Aorta (tissue), 5 donors: Measurements from ENCODE around the gene MEGF11. TPM values are rescaled to one million over a fixed set of nuclear protein-coding genes. Genes with fewer than 3 reads are reported as not detected.
A peak's percentile ranks its signal among the peaks of the same experiment; 100 is the strongest.

ENCODE experiments used
- ATAC-seq: fragments of 200-7000 bp; cut with Tn5 transposase; one replicate; pipeline ENCODE4 v1.9.1; 2022; ENCODE audit warnings: moderate library complexity; ENCODE audit not compliant: low FRiP score
- DNase-seq, 2 donors: peaks; one replicate each; pipeline ENCODE4 v3.0.0-alpha.2; 2020
- H3K27ac ChIP-seq, 2 donors: one replicate each; pipeline ENCODE4 v1.5.1; 2013; ENCODE audit warnings: low read length in 2 of 2, mild to moderate bottlenecking in 2 of 2, moderate library complexity in 2 of 2, control low read depth in 1 of 2, inconsistent platforms in 1 of 2, low read depth in 1 of 2
- H3K27me3 ChIP-seq, 2 donors: one replicate each; pipeline ENCODE4 v1.6.1; 2013; ENCODE audit warnings: control low read depth in 1 of 2, low read length in 1 of 2, mild to moderate bottlenecking in 1 of 2, moderate library complexity in 1 of 2; ENCODE audit not compliant: insufficient read depth in 2 of 2, control insufficient read depth in 1 of 2
- H3K36me3 ChIP-seq, 2 donors: one replicate each; pipeline ENCODE4 v1.6.1; 2013; ENCODE audit warnings: control low read depth in 1 of 2, low read length in 1 of 2, mild to moderate bottlenecking in 1 of 2; ENCODE audit not compliant: insufficient read depth in 2 of 2, control insufficient read depth in 1 of 2
- H3K4me1 ChIP-seq, 2 donors: one replicate each; pipeline ENCODE4 v1.6.1; 2013; ENCODE audit warnings: low read length in 2 of 2, control low read depth in 1 of 2, mild to moderate bottlenecking in 1 of 2, moderate library complexity in 1 of 2; ENCODE audit not compliant: insufficient read depth in 2 of 2, control insufficient read depth in 1 of 2
- H3K4me3 ChIP-seq, 2 donors: one replicate each; pipeline ENCODE4 v1.5.1; 2013; ENCODE audit warnings: low read length in 2 of 2, control low read depth in 1 of 2, mild to moderate bottlenecking in 1 of 2
- H3K9me3 ChIP-seq: one replicate; pipeline ENCODE4 v1.6.1; 2013; ENCODE audit warnings: mild to moderate bottlenecking, low read length; ENCODE audit not compliant: control insufficient read depth
- WGBS, 2 donors: extraction: QIAGEN DNeasy Blood & Tissue Kit; methylation state at CpG; one replicate each; pipeline ENCODE4 v1.1.7; 2013; 5-methylcytosine and 5-hydroxymethylcytosine counted together
- intact Hi-C, 2 donors: fragments of 100-400 bp; cut with DNase I; formaldehyde crosslinking; loops; one replicate each; pipeline versions ENCODE4 v1.14.2 to v1.15.0; 2022
- polyA plus RNA-seq, 2 donors: library from polyadenylated mRNA; stranded (reverse); fragments of 200-250 nt; gene quantifications; one replicate each; pipeline ENCODE4 v1.2.3, GENCODE V29; 2013
- total RNA-seq, 2 donors: library from RNA; stranded (reverse); fragmentation: NEBNext Ultra II Directional; extraction: Animal tissue kit (Norgen Biotek cat#: 25700); gene quantifications; one replicate each; pipeline ENCODE4 v1.2.1, GENCODE V29; 2021
- donor health status: healthy with polysubstance abuse.
- donor health status: Bipolar disorder and iron deficiency.
- donor health status: DM: no; HTN: no; CAD: no.
- donor health status: DM: no; HTN: no; CAD: no.
- donor health status: DM: yes; HTN: yes; CAD: no.

Gene MEGF11
- total and polyA plus RNA-seq, 4 donors = not detected

DNA sequence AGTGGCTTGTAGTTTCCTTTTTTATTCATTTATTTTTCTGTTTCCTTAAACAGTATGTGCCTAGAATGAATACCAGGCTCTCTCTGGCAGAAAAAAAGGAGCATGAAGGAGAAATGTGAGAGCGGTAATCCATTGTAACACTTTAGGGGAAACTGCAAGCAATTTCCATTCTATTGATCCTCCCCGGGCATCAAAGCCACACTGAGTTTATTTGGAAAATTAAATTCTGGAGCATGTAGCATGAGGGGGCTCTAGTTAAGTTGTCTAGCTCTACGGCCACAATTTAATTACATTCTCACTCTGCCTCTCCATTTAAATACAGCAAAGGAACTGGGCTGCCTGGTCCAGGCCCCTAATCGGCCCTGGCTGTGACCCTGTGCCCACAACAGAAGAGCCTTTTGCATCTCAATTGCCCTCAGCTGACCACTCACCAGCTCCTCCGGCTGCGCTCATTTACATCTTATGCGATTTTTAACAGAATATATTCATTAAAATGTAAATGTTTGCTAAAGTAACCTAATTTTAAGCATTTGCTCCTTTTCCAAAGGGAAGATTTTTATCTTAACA is 72.9 kb downstream of the MEGF11 start:
- 61 to 64% methylated on average over 7 of the region's 7 CpGs for WGBS, 2 donors
- Histone ChIP-seq H3K27me3 (peaks cover 0 to 2% of the 10 kb centered on the region in 2 donors), H3K36me3 (no peaks in the 10 kb centered on the region), H3K9me3 (no peaks in the 10 kb centered on the region), H3K4me1 (no peaks in the 10 kb centered on the region), H3K4me3 (no peak overlapping the region), H3K27ac (no peak overlapping the region)
- intact Hi-C loops = no loop called here
- ATAC-seq (no peak), DNase-seq (peak in 1 of 2 donors; percentile 17)

- whole genome bisulfite sequencing, 2 donors = 21 to 22% methylated on average over 4 of the region's 4 CpGs
- intact Hi-C loops = no loop called here
- ATAC-seq (no peak), DNase-seq (peak in 1 of 2 donors; percentile 17)
- H3K9me3 ChIP-seq = no peaks in the 10 kb centered on the region
- no peak overlapping the region for H3K4me3 ChIP-seq
- H3K4me1 ChIP-seq = no peaks in the 10 kb centered on the region
- H3K36me3 ChIP-seq = no peaks in the 10 kb centered on the region
- peaks cover 0 to 2% of the 10 kb centered on the region in 2 donors for H3K27me3 ChIP-seq
- no peak overlapping the region for H3K27ac ChIP-seq
These were observed 75.0 kb downstream of the MEGF11 start for GRCh38 chr15:66178531-66178910.

DNA sequence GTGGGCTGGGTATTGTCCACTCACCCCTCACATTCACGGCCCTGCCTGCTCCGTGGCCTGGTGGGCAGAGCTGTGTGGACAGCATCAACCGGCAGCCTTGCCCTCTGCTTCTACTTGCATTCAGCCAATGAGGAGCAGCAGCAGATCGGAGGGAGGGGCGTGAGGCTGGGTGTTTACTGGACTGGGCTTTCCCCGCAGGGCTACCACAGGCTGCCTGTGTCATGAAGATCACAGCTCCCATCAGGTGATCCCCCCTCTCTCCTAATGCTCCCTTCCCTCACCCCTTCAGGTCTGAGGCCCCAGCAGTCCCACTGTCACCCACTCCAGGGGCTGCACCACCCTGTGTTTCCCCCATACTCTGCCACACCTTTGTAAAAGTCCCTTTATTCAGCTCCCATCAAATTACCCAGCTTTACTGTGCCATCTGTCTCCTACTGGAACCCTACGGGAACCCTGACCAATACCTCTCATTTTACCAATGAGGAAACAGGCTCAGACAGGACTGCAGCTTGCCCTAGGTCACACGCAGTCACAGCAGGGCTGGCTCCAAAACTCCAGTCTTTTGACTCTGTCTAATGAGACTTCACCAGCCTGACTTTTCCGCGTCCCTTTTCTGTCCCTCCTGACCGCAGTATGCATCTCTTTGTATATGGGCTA is 81.1 kb downstream of the MEGF11 start:
- intact Hi-C loops = loop anchor here in 1 of 2 donors (1.0 kb wide), 1 partner anchor 34 kb away; no protein-coding TSS in a partner anchor
- 49 to 52% methylated on average over 11 of the region's 11 CpGs for WGBS, 2 donors
- DNase-seq = peak in 1 of 2 donors; percentile 39
- H3K4me1 ChIP-seq = no peaks in the 10 kb centered on the region
- H3K9me3 ChIP-seq = no peaks in the 10 kb centered on the region
- H3K36me3 ChIP-seq = no peaks in the 10 kb centered on the region
- H3K4me3 ChIP-seq = no peak overlapping the region
- no peak overlapping the region for H3K27ac ChIP-seq
- no peaks in the 10 kb centered on the region for H3K27me3 ChIP-seq
- no peak for ATAC-seq

DNA sequence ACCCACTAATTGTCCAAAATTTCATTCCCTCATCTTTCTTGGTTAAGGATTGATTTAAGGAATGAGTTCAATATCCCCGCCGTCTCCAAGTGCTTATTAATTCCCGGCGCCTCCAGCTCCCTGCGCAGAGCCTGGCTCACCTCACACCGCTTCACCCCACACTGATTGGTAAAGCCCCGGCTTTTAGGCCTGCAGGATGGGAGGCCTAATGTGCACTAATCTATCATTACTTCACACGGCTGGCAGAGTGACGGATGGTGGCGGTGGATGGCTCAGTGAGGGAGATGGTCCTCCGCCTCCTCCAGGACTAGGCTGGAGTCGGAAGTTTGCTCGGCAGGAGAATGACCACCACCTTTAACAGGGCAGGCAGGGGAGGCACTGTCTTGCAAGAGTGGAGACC is 81.7 kb downstream of the MEGF11 start:
- ATAC-seq (no peak), DNase-seq (peak in 1 of 2 donors; percentile 55)
- H3K9me3 ChIP-seq = no peaks in the 10 kb centered on the region
- 67 to 69% methylated on average over 13 of the region's 13 CpGs for WGBS, 2 donors
- no peak overlapping the region for H3K4me3 ChIP-seq
- no peak overlapping the region for H3K27ac ChIP-seq
- no peaks in the 10 kb centered on the region for H3K36me3 ChIP-seq
- H3K27me3 ChIP-seq = no peaks in the 10 kb centered on the region
- H3K4me1 ChIP-seq = no peaks in the 10 kb centered on the region
- intact Hi-C loops = loop anchor here in 1 of 2 donors (1.0 kb wide), 1 partner anchor 34 kb away; no protein-coding TSS in a partner anchor

DNA sequence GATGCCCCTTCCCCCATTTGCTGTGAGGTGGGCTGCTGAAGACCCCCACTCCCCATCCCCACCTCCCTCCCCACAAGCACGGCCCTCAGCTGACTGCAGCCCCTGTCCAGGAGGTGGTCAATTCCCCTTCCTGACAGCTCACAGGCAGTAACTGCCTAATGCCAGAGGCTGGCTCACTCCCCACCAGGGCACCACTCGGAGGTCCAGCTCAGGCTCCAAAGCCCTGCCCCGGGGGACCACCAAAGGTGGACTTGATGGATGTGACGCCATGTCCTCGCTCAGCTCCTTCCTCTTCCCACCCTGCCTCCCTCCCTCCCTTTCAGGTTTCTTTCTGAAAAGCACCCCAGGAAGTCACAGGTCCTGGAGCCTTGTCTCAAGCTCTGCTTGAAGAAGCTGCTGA is 82.8 kb downstream of the MEGF11 start:
- intact Hi-C loops = no loop called here
- Histone ChIP-seq H3K36me3 (no peaks in the 10 kb centered on the region), H3K27ac (no peak overlapping the region), H3K9me3 (no peaks in the 10 kb centered on the region), H3K27me3 (no peaks in the 10 kb centered on the region), H3K4me1 (no peaks in the 10 kb centered on the region), H3K4me3 (no peak overlapping the region)
- DNase-seq = peak in 1 of 2 donors; percentile 71
- ATAC-seq = no peak
- WGBS, 2 donors = 59 to 66% methylated on average over 5 of the region's 5 CpGs

DNA sequence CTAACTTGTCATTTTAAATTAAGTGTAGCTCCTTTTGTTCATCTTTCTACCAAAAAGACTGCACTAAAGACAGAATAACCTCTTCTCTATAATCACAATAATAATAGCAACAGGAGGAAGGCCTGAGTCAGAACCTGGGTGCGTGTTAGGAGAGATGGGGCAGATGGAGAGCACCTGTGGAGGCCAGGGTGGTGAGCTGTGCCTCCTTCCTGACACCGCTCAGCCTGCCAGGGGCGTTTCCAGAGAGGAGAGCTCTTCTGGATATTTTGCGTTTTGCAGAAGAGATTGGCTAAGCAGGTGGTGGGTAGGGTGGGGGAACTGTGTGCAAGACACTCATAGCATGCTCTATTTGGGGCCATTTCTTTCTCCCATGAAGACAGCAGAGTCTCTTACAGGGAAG is 83.5 kb downstream of the MEGF11 start:
- Histone ChIP-seq H3K4me3 (no peak overlapping the region), H3K4me1 (no peaks in the 10 kb centered on the region), H3K9me3 (no peaks in the 10 kb centered on the region), H3K27me3 (no peaks in the 10 kb centered on the region), H3K36me3 (no peaks in the 10 kb centered on the region), H3K27ac (no peak overlapping the region)
- WGBS, 2 donors = 85 to 88% methylated on average over 4 of the region's 4 CpGs
- ATAC-seq (no peak), DNase-seq (peak in 1 of 2 donors; percentile 37)
- intact Hi-C loops = no loop called here

- no peak overlapping the region for H3K4me3 ChIP-seq
- H3K4me1 ChIP-seq = no peaks in the 10 kb centered on the region
- no peaks in the 10 kb centered on the region for H3K36me3 ChIP-seq
- 68 to 76% methylated on average over 13 of the region's 13 CpGs for WGBS, 2 donors
- no peak overlapping the region for H3K27ac ChIP-seq
- no peak for ATAC-seq
- peak in 1 of 2 donors; percentile 41 for DNase-seq
- H3K9me3 ChIP-seq = no peaks in the 10 kb centered on the region
- H3K27me3 ChIP-seq = no peaks in the 10 kb centered on the region
- intact Hi-C loops = no loop called here
These were observed 83.9 kb downstream of the MEGF11 start for GRCh38 chr15:66169625-66170024.

GRCh38 chr15:66169023-66169422 is 84.5 kb downstream of the MEGF11 start:
- intact Hi-C loops = no loop called here
- Histone ChIP-seq H3K9me3 (no peaks in the 10 kb centered on the region), H3K36me3 (no peaks in the 10 kb centered on the region), H3K27me3 (no peaks in the 10 kb centered on the region), H3K4me3 (no peak overlapping the region), H3K27ac (no peak overlapping the region), H3K4me1 (no peaks in the 10 kb centered on the region)
- 65 to 66% methylated on average over 12 of the region's 12 CpGs for WGBS, 2 donors
- no peak for ATAC-seq
- peak in 1 of 2 donors; percentile 41 for DNase-seq

- no peak for ATAC-seq
- no peaks in the 10 kb centered on the region for H3K27me3 ChIP-seq
- no peaks in the 10 kb centered on the region for H3K4me1 ChIP-seq
- no peaks in the 10 kb centered on the region for H3K36me3 ChIP-seq
- no peak overlapping the region for H3K4me3 ChIP-seq
- WGBS, 2 donors = 71 to 81% methylated on average over 7 of the region's 7 CpGs
- no peaks in the 10 kb centered on the region for H3K9me3 ChIP-seq
- H3K27ac ChIP-seq = no peak overlapping the region
- intact Hi-C loops = no loop called here
- no peak for DNase-seq
These were observed 85.7 kb downstream of the MEGF11 start for GRCh38 chr15:66167854-66168253.
